HG02610 (cell line): ENCODE results near the gene KCTD15.

Experiments
- ATAC-seq: cut with Tn5 transposase; IDR thresholded peaks from one replicate; pipeline ENCODE4 v1.9.1; 2021; ENCODE audit warnings: mild to moderate bottlenecking, moderate library complexity; ENCODE audit not compliant: unreplicated experiment

Gene KCTD15

DNA sequence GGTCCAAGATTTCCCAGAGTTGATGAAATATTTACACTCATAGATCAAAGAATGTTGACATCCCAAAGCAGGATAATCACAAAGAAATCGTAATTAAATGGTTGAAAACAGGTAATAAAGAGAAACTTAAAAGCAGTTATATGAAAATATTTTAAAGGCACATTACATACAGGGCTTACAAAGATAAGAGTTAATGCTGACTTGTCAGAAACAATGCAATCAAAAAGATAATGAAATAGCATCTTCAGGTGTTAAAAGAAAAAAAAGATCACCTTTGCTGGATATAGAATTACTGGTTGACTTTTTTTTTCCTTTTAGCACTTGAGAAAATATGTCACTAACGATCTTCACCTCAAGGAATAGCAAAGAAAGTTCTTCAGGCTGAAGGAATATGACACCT, 48.8 kb downstream of the KCTD15 start:
- ATAC-seq: no peak

DNA sequence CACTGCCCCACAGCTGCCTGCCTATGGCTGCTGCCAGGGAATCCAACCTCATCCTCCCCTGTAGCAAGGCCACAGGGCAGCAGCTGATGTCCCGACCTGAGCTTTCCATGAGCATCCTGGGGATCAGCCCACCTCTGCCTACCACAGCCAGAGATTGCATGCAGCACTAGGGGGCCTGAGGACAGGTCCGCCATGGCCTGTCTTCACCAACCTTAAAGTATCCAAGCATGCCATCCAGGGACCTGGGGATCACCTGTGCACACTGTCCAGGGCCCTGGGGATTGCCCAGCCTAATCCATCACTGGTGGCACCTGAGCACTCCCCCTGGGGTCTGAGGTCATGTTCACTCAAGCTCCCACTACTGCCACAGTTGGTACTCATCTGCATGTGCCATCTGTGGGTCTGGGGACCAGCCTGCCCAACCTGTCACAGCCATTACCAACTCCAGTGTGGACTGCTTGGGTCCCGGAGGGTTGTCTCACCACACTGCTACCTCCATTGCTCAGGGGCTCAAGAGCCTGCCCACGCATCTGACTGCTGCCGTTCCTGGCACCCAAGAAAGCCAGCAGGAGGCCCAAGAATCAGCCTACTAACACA, 53.0 kb downstream of the KCTD15 start:
- ATAC-seq: no peak

DNA sequence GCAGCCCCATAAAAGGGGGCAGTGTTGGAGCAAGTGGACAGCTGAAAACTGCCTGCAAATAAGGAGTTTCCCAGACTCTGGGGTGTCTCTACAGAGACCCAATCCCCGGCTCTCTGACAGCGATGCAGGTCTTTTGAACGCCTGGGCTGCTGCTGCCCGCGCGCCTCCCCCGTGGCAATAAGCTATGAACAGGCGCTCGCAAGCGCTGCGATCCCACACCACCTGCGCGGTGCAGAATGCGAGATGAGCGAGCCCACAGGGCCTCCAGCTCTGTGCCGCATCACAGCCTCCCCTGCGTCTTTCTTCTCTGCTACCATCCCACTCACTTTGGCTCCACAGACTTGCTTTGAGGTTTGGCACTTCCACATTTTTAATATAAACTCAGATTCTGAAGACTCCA, 62.3 kb downstream of the KCTD15 start:
- ATAC-seq: no peak

DNA sequence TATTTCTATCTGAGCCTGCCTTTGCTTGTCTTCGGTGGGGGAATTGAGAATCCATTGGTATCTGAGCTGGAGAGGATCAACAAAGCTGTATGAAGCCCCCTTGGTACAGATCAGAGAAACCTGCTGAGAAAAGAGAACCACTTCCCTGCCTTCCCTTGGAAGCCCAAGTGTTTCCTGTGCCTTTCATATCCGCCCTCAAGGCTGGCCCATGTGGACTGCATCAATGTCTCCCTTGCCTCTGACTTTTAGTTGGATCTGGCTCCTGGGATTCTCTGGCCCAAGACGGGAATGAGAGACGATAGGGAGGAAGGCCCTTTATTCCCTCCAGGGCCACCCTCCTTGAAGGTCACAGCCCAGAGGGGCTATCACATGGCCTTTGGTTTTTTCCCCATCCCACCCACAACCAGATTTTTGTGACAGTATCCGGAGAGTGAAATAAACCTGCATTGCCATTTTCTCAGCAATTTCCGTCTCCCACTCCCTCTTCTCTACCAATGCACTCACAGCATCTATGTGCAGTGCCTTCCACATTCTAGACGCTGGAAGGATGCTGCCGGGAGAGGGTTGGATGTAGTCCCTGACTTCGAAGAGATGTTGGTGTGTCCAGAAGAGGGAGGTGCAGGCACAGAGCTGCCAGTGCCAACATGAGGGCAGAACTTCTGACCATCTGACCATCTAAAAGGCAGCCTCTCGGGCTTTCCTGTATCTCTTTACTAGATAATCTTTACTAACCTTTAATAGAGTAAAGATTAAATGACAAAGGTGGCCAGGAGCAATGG, 63.8 kb downstream of the KCTD15 start:
- ATAC-seq: no peak

DNA sequence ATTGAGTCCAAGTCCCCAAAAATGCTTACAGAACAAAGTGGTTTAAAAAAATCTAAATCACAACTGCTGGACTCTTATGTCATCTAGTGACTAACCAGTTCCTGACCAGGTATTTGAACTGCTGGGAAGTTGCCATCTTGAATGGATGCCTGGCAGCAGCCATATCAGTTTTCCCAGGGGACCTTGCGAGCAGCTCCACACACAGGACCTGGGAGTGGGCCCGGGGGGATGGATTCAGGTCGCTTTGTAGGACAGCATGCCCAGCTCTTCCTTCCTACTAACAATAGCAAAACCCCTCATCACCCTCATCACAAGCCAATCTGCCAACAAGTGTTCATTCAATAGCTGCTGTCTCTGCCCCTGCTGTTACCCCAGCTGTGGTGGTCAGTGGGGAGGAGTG, 65.3 kb downstream of the KCTD15 start:
- no peak for ATAC-seq

DNA sequence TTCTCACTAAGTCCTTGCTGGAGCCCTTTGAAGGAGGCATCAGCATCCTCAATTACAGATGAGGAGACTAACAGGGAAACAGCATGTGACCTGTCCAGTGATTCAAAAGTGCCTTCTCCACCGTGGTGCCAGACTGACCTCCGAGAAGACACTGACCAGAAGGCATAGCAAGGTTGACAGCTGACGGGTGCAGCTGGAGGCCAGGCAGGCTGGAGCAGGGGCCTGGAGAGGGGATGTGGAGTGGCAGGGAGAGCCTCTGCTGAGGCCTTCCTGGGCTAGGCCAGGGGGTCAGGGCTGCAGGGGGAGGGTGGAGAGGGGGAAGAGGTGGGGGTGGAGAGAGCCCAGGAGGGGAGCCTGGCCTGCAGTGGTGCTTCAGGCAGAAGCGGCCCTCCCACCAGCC, 66.3 kb downstream of the KCTD15 start:
- ATAC-seq: no peak

DNA sequence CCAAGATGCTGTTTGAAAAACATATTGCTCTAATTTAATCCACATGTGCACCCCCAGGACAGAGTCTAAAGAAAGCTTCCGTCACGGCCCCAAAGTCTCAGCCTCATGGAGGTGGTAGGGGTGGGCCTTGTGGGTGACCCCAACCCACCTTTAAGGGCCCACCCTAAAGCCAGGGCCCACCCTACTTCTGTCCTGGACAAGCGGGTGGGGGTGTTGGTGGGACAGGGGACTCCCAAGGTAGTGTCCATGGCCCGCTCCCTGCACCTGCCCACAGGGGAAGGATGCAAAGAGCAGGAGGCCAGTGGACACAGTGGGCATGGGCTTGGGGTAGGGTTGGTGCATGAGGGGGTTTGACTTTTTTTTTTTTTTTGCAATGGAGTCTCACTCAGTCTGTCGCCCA, 66.8 kb downstream of the KCTD15 start:
- ATAC-seq: no peak

DNA sequence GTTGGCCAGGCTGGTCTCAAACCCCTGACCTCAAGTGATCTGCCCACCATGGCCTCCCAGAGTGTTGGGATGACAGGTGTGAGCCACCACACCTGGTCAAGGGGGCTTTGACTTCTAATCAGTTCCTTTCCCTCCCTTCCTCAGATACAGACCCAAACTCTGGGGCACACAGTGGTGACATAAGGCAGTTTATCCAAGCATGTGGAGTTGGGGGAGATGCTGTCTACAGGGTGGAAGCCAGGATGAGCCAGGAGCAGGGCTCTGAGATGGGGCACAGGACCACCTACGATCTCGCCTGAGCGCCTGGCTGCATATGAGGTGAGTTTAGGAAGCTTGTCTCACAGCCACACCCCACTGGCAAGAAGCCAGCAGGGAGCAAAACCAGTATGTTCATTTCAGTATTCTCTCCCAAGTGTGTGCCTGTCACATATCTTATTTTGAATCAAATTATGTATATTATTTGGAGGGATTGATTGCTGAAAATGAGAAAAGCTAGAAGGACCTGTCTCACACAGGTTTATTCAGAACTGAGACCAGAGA, 67.7 kb downstream of the KCTD15 start:
- no peak for ATAC-seq

DNA sequence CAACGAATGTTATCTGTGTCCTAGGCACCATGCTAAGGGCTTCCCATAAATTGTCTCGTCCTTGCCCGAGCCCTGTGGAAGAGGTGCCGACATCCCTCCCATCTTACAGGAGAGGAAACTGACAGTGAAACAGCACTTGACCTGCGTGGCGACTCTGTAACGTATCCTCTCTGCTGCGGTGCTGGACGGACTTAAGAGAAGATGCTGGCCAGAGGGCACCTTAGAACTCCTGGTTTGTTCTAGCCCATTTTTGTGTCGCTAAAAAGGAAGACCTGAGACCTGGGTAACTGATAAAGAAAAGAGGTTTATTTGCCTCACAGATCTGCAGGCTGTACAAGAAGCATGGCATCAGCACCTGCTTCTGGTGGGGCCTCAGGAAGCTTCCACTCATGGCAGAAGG, 68.6 kb downstream of the KCTD15 start:
- no peak for ATAC-seq
